GM12872 (cell line): ENCODE data around the gene PANK4.

Experiments
- TF ChIP-seq, protein P1 (sequence below): IDR thresholded peaks from 3 replicates; pipeline ENCODE4 v1.5.1; 2011; ENCODE audit warnings: low read depth, mild to moderate bottlenecking, low read length, moderate library complexity; ENCODE audit not compliant: insufficient read depth

Gene PANK4

DNA sequence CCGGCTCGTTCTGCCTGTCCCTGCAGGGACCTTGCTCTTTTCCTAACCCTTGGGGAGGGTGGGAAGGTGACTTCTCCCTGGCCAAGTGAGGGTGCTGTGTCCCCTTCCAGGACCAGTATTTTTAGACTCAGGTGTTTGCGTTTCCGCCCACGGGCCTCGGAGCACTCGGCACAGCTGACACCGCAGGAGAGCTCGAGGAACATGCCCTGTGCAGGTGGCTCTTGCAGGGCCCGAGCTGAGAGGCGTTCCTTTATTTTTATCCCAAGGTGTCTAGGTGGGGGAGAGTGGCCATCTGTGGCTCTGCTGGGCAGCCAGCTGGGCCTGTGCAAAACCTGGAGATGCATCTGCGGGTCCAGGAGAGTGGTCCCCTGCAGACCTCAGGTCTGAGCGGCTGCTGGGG is 34.3 kb downstream of the PANK4 start:
- TF ChIP-seq, protein P1, sequence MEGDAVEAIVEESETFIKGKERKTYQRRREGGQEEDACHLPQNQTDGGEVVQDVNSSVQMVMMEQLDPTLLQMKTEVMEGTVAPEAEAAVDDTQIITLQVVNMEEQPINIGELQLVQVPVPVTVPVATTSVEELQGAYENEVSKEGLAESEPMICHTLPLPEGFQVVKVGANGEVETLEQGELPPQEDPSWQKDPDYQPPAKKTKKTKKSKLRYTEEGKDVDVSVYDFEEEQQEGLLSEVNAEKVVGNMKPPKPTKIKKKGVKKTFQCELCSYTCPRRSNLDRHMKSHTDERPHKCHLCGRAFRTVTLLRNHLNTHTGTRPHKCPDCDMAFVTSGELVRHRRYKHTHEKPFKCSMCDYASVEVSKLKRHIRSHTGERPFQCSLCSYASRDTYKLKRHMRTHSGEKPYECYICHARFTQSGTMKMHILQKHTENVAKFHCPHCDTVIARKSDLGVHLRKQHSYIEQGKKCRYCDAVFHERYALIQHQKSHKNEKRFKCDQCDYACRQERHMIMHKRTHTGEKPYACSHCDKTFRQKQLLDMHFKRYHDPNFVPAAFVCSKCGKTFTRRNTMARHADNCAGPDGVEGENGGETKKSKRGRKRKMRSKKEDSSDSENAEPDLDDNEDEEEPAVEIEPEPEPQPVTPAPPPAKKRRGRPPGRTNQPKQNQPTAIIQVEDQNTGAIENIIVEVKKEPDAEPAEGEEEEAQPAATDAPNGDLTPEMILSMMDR = no peak

DNA sequence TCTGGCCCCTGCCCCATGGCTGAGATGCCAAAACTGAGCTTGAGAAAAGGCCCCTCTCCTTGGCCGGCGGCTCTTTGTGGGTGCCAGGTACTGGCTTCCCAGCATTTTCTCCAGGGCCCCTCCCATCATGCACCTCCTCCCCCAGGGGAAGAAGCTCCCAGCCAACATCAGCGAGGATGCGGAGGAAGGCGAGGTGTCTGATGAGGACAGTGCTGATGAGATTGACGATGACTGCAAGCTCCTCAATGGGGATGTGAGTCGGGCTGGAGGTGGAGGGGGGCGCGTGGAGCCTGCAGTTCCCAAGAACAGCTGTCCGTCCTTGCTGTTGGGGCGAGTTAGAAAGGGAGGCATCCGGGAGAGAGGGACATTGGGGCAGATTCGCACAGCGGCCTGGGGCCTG is 36.8 kb downstream of the PANK4 start:
- TF ChIP-seq, protein P1 = no peak

DNA sequence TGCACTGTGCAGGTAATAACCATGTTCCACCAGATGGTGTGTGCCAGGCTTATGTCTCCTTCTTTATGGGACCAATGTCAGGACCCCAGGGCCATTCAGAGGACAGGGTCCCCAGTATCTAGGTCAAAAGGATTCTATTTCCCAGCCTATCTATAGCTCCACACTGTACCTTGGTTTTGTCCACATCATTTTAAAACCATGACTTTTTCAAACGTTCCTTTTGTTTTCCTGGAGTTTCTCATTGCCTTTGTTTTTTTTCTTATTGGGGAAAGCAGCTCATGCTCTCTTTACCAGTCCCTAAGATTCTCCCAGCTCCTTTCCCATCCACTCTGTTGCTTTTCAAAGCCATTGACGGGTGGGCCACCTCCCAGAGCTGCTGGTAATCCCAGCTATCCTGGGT is 37.7 kb downstream of the PANK4 start:
- TF ChIP-seq, protein P1 = no peak

DNA sequence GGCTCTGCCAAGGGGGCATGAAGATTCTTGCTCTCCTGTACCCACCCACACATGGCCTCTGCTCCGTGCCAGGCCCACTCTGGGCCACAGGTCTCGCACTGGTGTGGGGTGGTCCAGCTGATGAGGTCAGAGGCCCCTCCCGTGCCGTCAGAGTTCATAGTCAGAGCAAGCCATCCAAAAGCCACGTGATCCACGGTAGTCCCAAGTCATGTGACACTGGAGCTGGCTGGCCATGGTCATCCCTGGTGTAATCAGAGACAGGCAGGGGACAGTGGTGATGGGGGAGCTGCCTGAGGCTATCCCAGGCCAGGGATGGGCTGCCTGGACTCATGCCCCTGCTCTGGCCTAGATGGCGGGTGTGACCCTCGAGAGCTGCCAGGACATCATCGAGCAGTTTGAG is 39.8 kb downstream of the PANK4 start:
- TF ChIP-seq, protein P1 = no peak

DNA sequence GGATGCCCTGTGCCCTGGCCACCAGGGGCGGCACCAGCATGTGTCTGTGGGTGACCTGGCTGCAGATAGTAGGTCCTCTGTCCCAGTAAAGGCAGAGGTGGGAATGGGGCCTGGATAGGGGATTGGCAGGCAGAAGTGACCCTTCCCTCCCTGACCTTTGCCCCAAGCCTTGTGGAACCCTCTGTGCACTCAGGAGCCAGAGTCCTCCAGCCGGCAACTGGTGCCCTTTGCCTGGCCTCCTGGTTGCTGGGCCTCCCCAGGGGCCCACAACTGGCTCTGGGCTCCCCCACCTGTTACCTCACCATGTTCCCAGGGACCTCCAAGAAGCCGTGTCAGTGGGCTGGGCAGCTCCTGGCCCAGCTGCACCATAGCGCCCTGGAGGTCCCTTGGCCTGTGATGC is 40.4 kb downstream of the PANK4 start:
- TF ChIP-seq, protein P1 = no peak

DNA sequence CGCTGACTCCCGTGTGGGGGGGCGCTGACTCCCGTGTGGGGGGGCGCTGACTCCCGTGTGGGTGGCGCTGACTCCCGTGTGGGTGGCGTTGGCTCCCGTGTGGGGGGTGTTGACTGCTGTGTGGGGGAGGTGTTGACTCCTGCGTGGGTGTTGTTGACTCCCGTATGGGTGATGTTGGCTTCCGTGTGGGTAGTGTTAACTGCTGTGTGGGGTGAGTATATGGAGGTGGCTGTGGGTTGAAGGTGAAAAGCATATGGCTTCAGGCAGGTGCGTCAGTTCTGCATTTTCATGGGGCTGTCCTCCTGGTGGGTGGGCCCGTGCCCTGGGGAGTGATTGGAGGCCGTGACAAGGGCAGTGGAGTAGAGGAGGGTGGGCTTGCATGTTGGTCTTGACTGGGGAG is 42.4 kb downstream of the PANK4 start:
- TF ChIP-seq, protein P1 = no peak

DNA sequence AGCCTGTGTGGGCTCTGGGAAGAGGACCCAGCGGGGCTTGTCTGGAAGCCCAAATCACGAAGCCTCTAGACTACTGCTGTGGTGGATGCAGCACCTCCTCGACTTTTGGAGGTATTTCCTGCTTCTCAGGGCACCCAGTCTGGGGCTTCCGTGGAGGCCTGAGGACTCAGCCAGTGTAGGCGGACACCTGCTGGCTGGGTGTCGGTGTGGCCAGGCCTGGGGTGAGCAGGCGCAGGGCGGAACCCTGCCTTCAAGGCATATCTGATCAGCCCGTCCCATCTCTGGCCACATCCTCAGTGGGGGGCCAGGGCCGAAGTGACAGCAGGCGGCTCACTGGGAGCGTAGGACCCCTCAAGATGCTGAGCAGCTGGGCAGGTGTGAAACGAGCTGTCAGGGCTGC is 43.4 kb downstream of the PANK4 start:
- TF ChIP-seq, protein P1 = no peak

DNA sequence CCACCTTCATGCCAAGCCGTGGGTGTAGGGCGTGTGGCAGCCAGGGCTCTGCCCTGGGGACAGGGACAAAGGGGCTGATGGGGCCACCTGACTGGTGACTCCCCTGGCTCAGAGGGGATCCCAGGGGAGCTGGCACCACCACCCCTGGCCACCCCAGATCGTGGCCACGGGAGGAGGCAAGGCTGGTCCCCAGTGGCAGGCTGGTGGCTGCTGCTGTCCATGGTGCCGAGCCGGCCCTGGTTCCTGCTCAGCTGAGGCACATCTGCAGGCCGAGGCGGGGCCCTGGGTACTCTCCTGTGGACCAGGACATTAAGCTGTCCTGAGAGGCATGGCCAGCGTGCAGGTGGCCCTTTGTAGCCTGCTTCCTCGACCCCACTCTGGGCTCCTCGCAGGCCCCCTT is 43.8 kb downstream of the PANK4 start:
- TF ChIP-seq, protein P1 = no peak
